Activated naive CD4-positive, alpha-beta T cell (primary cell): Measurements from ENCODE around the gene C6orf132.

ENCODE experiments used
- DNase-seq, 4 experiments: peaks; one replicate each; lab custom pipeline; 2025; lab: John Stamatoyannopoulos, UW

C6orf132 gene

DNA sequence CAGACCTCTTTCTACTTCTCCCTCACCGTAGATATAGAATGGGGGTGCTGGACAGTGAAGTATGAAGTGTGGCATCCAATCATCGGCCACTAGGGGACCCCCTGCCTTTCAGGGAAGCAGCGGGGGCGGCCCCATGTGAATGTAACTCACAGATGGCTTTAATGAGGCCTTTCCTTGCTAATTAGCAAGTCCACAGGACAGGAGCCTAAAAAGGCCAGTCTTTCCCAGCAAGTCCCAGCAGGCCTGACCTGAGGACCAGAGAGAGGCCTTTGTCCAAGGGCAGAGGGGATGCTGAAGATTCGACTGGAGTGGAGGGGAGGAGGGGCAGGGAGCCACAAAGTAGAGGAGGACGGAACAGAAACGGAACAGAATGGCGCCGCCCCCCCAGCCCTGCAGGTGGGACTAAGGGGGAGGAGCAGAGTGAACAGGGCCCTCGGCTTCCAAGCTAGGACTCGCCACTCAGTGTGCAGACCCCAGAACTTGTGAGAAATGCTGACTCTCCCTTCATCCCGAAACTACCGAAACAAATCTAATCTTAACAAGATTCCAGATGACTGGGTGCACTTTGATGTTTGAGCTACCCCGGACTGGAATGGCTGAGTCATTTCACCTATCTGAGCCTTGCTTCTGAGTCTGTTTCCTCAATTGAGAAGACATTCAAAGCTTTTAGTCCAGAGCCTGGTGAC is 5.8 kb downstream of the C6orf132 start:
- no peak for DNase-seq

DNA sequence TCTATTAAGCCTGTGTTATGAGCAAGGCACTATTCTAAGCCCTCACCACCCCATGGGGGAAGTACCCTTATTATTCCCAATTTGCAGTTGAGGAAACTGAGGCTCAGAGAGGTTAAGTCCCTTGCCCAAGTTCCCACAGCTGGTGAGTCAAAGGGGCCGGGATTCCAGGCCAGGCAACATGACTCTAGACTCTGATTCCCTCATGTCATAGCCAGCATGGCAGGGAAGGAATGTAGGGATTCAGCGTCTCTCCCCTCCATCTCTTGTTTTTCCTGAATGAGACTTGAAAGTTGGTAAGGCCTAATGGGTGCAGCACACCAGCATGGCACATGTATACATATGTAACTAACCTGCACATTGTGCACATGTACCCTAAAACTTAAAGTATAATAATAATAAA is 6.7 kb downstream of the C6orf132 start:
- no peak for DNase-seq

DNA sequence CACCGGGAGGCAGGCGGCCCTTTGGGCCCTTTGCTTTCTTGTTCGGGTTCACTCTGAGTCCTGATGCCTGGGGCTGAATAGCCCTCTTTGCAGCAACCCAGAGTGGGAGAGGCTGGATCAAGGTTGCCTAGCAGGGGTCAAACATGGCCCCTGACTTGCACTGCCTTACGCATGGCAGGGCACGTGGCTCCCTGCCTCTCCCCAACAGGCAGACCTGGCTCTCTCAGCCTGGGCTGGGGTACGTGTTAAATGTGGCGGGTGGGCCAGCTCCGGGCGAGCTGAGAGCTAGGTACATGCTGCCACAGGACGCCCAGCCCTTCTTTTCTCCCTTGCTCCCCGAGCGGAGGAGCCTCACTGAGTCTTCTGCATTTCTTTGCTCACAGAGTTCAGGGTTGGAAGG is 7.3 kb downstream of the C6orf132 start:
- DNase-seq, result no peak

DNA sequence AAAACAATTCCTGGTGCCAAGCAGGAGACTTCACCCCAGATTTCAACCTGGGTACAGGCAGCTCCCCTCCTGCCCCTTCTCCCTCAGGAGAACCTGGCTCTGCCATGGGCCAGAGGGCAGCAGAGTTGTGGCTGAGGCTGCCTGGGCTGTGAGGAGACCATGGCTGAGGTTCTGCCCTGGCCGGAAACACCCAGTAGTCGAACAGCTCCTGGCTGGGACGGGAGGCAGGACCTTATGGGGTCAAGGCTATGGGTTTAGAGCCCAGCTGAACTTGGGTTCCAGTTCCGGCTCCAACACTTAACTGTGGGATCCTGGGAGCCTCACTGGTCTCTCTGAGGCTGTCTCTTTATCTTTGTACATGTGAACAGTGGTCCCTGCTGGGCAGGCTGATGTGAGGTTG is 8.5 kb downstream of the C6orf132 start:
- no peak for DNase-seq

DNA sequence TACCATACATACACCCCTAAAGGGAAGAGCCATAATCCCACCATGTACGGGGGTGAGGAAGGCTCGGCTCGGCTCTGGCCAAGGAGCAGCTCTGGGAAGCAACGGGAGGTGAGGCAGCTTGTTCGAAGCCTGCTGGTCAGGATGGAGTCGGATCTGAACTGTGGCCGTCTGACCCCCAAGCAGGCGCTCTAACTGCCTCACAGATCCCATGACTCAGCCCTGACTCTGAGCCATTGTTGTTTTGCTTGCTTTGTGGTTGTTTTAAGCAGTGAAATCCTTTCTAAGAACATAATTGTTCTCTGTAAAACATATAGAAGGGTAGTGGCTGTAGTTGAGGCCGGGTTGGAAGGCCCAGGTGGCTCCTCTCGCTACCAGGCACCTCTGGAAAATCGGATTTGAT is 10.9 kb downstream of the C6orf132 start:
- no peak for DNase-seq

DNA sequence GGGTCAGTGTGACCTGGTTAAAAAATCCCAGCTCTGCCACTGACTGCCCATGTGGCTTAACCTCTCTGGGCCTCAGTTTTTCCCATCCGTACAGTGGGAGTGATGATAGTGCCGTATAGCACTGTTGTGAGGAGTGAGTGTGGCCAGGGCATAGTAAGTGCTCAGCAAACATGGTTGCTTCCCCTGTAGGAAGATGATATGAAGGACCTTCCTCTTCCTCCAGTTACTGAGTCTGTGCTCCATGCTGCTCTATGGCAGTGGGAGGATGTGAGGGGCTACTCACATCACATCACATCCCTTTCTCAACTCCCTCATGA is 13.1 kb downstream of the C6orf132 start:
- no peak for DNase-seq

DNA sequence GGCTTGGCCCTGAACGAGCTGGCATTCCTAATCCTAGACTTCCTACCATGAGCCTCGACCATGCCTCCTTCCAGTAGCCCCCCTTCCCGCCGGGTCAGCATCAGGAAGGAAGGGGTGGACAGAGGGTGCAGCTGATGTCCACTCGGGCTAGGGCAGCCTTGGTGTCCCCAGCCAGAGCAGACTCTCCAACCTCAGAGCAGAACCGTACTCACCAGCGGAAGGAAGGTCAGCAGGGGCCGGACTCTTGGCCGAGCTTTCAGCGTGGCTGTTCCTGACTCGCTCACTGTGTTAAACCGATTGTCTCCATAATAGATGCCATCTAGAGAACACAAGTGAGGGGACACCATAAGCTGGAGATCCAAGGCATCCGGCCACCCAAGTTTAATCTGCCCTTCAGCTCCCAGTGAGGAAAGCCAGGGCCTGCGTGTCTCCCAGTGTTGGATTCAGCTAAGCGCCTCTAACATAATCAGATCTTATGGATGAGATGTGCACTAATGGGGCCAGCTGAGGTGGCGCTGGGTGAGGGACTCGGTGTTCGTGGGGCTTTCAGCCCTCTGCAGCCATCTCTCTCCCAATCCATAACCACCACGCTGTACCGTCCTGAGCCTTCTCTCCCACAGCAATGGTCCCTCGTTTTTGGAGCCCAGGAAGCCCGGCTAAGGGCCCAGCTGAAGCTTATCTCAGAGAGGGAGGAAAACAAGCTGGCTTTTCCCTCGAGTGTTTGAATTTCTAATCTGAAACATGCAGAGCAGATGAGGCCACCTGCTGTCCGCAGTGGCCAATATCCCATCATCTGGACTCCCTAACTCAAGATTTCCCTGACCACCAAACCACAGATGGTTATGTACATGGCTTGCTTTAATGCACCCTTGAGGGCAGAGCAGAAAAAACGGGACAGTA is 13.7 kb downstream of the C6orf132 start:
- no peak for DNase-seq

DNA sequence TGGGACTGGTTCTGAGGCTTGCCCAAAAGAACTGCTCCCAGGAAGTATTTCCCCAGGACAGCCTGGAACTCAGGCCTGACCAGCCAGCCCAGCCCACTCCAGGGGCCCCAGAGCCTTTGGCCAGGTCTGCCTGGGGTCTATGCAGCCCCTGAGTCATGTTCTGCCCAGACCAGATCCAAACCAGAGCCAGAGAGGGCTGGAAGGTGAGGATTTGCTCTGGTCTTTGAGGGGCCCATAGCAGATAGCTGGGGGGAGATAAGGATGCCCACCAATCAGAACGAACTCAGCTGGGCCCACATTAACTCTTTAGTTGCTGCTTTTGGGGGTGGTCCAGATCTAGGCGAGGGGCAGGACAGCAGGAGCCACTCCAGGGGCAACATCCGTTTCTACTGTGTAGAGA is 16.8 kb downstream of the C6orf132 start:
- no peak for DNase-seq

DNA sequence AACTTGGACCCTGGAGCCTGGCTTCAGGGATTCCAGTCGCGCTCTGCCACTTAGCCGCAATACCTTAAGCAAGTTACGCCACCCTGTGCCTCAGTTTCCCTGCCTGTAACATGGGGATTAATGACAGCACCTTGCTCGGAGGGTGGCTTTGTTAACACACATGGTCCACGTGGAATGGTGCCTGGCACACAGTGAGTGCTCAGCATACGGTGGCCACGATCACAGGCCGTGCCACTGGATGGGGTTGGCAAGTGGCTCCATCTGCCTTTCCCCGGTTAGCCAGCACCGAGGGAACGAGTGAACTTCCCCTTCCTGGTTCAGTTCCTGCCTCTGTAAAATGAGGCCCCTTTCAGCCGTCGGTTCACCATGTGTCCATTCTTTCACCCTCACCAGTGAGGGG is 17.2 kb downstream of the C6orf132 start:
- DNase-seq, result no peak

DNA sequence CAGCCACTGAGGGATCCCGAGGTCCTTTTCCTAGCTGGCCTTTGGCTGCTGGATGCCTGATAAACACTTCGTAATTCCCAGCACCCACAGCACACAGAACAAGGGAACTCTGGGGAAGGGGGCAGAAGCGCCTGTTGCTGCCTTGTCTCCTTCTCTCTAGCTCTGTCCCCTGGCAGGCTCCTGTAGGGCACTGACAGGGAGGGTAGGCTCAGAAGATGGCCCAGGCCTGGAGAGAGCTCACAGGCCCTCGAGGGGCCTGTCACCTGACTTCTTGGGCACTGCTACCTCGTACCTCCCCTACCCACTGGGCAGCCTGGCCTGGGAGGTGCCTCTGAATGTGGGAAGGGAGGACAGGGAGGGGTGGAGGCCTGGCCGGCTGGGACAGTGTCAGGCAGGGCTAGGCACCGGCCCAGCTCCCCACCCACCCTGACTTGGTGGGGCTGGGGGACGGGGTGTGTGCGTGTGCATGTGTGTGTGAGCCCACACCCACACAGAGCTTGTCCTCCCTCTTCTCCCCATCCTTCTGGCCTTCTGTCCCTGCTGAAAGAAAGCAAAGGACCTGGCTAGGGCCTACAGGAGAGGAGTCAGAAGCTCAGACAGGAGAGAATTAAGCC is 18.1 kb downstream of the C6orf132 start:
- DNase-seq, result no peak

DNA sequence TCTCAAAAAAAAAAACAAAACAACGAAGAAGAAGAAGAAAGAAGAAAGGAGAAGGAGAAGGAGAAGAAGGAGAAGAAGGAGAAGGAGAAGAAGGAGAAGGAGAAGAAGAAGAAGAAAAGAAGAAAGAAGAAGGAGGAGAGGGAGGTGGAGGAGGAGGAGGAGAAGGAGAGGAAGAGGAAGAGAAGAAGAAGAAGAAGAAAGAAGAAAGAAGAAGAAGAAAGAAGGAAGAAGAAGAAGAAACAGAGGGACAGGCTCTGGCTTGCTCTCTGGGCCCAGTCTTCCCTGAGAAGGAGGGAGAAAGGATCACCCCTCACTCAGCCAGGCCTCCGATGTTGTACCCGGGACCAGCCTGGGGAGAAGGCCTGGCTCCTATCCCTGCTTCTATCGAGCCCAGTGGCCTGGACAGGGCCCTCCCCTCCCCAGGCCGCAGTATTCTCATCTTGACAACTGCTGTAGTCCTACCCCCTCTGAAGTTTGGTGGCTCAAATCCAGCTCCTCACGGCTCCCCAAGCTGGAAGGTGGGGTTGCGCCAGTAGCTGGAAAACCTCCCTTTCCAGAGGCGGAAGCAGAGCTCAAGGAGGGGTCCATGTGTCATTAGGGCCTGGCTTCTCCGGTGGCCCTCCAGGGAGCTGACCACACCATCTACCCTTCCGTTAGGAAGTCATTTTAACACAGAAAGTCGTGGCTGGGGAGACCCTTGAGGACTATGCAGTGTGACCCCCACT is 18.9 kb downstream of the C6orf132 start:
- no peak for DNase-seq

DNA sequence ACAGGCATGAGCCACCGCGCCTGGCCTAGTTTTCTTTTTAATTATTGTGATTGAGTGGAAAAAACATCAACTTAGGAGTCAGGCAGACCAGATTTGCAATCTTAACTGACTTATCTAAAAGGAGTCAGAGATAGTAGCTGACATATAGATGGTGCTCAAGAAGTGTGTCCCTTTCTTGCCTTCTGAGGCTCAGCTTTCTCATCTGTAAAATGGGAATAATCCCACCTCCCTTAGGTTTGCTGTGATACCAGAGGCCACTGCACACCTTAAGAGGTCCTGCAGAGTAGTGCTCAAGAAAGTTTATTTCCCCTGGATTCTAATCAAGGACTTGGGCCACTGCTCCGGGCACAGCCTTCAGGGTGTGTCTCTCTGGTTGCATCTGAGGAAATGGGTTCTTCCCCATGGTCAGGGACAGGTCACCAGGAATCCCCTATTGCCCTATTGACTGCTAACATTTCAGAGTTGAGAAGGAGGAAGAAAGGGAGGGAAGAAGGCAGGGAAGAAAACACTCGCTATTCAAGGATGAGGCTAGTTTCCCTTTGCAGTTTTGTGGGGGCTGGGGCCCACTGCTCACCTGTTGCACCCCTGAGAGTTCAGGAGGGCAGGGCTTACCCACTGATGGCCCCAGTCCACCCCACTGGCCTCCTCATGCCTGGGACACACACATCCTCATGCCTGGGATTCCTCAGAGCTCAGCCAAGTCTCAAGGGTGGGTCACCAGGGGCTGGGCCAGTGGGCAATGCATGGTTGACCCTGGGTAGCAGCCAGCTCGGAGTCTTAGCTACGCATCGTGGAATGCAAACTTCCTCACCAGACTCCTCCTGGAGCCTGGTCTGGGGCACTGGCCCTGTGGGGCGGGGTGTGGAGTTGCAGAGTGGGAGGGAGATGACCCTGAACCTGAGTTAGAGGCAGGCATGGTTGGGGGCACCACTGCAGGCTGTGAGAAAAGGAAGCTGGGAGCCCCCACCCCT is 21.2 kb downstream of the C6orf132 start:
- DNase-seq, result no peak

DNA sequence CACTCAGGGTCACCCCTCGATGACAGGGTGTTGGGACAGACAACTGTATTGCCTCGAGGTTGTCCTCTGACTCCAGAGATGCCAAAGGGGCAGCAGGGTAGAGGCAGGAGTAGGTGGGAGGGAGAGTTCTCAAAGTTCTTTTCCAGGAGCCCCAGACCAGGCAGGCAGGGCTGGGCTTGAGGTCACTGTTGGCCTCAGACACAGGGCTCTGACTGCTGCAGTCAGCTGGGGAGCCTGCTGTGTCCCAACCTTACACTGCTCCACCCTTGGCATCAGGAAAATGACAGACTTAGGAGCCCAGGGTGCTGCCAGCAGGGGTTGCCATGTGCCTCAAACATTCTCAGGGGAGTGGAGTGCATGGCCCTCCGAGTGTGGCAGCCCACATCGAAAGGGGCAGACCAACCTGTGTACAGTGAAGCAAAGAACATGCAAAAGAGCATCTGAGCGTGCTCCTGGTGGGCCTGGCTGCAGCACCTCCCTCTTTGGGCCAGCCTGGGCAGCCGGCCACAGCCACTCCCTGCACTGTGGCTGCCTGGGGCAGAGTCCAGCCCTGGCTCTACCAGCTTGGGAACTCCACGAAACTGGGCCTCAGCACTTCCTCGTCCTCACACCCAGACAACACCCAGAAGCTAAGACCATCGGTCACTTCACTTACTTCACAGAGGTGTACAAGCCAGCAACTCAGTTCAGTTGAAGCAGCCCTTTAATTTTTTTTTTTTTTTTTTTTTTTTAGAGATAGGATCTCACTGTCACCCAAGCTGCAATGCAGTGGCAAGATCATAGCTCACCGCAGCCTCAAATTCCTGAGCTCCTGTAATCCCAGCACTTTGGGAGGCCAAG is 24.0 kb downstream of the C6orf132 start:
- no peak for DNase-seq

DNA sequence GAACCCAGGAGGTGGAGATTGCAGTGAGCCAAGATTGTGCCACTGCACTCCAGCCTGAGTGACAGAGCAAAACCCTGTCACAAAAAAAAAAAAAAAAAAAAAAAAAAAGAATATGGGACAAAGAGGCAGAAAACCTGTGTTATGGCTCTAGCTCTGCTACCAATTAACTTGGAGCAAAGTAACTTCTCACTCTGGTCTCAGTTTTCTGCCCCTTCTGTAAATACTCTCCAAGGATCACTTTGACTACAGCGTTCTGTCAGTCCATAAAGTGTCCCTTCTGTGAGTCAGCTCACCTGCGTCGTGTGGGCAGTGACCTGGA is 24.6 kb downstream of the C6orf132 start:
- DNase-seq, result no peak

DNA sequence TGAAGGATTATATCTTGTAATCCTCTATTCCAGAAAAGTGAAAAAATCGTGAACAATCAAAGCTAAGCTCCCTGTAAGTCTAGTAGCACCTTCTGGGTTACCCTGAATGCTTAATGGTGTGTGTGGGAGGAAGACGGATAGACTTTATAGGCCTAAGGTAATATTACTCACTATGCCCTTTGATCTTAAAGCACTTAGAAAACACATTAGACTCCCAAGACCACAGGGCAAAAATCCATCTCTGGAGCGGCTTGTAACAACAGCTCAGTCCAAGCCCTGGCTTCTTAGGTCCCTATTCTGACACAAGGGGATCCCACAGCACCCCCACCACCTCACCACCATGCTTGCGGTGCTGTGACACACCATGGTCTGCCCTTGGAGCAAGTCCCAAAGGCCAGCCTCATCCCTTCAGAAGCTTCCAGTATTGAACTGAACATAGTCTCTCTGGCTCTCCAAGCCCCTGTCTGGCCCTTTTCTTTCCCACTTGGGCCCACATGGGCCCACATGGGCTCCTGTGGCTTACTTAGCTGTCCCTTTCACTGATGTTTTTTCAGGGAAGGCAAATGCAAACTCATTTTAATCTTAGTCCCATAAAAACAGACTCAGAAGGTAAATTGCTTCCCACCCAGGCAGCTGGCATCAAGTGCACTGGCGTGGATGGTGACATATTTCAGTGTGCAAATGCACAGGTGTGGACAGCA is 28.3 kb downstream of the C6orf132 start:
- no peak for DNase-seq

DNA sequence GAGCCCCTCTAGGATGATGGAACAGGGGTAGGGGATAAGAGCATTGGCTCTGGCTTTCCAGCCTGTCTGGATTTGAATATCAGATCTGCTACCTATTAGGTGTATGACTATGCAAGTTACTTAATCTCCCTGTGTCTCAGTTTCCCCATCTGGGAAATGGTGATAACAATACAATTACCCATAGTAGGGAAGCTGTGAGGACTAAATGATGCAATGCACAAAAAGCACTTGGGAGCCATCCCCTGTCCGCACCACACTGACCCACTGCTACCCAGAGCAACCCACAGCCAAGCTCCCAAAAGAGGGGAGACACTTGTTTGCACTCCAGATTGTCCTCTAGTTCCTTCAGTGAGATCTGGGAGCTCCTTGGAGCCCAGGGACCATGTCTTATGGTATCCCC is 30.1 kb downstream of the C6orf132 start:
- DNase-seq, result no peak

DNA sequence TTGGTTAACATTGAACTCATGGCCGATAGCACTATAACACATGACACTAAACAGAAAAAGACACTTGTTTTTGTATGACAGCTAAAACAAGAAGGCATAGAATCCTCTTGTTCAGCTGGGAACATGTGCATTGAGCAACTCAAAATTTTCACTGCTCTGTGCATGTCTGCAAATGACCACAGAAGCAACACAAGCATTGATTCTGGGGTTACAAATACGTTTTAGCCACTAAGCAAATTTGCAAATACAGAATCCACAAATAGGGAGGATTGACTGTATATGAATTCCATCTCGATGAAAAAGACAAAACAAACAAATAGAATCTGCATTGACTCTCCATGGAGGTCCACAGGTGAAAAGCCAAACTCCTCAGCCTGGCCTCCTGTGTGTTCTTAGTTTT is 31.7 kb downstream of the C6orf132 start:
- no peak for DNase-seq

DNA sequence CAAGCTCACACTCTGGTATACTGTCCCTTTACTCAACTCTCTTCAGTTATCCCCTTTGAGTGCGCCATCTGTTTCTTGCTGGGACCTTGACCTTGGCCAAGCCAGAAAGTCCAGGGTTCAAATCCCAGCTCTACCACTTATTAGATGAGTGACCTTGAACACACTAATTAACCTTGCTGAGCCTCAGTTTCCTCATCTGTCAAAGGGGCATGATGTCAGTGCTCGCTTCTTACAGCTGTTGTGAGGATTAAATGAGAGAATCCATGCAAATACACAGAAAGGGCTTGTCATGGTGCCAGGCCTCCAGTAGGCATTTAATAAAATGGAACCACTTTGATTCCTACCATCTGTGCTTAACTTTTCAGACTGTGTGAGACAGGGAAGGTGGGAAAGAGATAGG is 34.3 kb downstream of the C6orf132 start:
- no peak for DNase-seq

DNA sequence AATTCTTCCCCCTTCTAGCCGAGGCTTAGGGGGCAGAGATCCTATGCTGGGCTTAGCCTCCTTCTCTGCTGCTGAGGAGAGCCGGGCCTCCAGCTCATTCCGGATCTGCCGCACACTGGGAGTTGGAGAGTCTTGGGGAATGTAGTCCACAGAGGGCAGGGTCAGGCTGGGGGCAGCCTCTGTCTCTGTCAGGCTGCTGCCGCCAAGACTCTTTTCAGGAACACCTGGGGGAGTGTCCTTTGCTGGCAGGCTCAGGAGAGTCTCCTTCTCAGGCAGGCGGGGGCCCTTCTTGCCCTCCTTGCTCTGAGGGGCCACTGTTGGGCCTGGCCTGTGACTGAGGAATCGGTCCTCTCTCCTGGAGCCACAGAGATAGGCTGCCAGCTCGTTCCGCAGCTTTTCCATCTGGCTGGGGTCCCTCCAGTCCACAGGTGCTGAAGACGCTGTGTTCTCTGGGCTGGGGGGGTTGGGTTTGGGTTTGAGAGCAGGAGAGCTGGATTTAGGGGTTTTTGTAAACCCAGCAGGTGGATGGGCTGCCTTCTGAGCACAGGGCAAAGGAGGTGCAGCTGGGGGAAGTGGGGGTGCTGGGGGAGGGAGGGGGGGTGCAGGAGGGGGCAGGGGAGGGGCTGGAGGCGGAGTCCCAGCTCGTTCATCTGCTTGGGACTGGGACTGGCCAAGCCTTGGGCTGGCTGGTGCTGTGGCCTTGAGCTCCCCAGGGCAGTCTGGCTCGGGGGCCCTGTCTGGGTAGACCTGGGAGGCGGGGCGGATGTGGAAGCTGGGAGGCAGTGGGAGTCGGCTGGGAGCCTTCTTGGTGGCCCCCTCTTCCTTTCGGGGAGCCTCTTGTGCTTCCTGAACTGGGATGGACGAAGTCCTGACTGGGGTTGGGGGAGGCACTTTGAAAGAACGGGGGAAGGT is 36.1 kb downstream of the C6orf132 start:
- no peak for DNase-seq
